H1 (cell line): ENCODE results near the gene TMEM121B. TPM values are rescaled to one million over a fixed set of nuclear protein-coding genes. Genes with fewer than 3 reads are reported as not detected.

Source experiments
- BACH1 ChIP-seq: IDR thresholded peaks from 2 replicates; pipeline ENCODE4 v1.6.1; 2012; ENCODE audit warnings: low read length, improper control_type of control experiment
- CBX5 ChIP-seq: fragments of 300-800, 300-1000 bp; sonication (generic); IDR thresholded peaks from 2 replicates; pipeline ENCODE4 v1.7.1; 2016; ENCODE audit warnings: antibody characterized with exemption, low read length, low read depth
- CHD7 ChIP-seq: fragments of 300-600 bp; sonication (generic); IDR thresholded peaks from 2 replicates; pipeline ENCODE4 v1.7.1; 2012; ENCODE audit warnings: low read length, moderate library complexity, mild to moderate bottlenecking, inconsistent platforms; ENCODE audit not compliant: insufficient replicate concordance
- CTCF ChIP-seq, 3 experiments: IDR thresholded peaks; 1 replicate in 2 of 3; 2 replicates in 1 of 3; pipeline versions ENCODE4 v1.5.1 to v1.6.1; 2011; ENCODE audit warnings: low read length in 3 of 3, mild to moderate bottlenecking in 3 of 3, inconsistent platforms in 2 of 3, low read depth in 1 of 3, moderate library complexity in 1 of 3; ENCODE audit not compliant: insufficient read depth in 1 of 3; ENCODE audit errors: control extremely low read depth in 1 of 3
- EGR1 ChIP-seq: IDR thresholded peaks from 2 replicates; pipeline ENCODE4 v1.6.1; 2011; ENCODE audit warnings: low read depth, low read length, borderline replicate concordance
- HDAC6 ChIP-seq: IDR thresholded peaks from one replicate; pipeline ENCODE4 v1.7.1; 2012; ENCODE audit warnings: low read depth, mild to moderate bottlenecking, inconsistent platforms, low read length, moderate library complexity
- POU5F1 ChIP-seq: IDR thresholded peaks from 2 replicates; pipeline ENCODE4 v1.6.1; 2011; ENCODE audit warnings: low read depth, mild to moderate bottlenecking, low read length, moderate library complexity
- SP4 ChIP-seq: IDR thresholded peaks from 2 replicates; pipeline ENCODE4 v1.6.1; 2012; ENCODE audit warnings: low read length, inconsistent platforms
- TBP ChIP-seq: IDR thresholded peaks from 2 replicates; pipeline ENCODE4 v1.6.1; 2011; ENCODE audit warnings: low read depth, low read length, improper control_type of control experiment
- polyA plus RNA-seq, 7 experiments: library from polyadenylated mRNA; depleted of rRNA in 3 of 7; stranded (reverse) in 5 of 7; unstranded in 2 of 7; fragments of >200 nt in 5 of 7; fragments of 200-250 nt in 2 of 7; gene quantifications; 1 replicate in 5 of 7; 2 replicates in 1 of 7; 4 replicates in 1 of 7; pipeline versions ENCODE4 v1.2.1 to v1.2.3, GENCODE V29; 2011 to 2013; ENCODE audit warnings: missing spikeins in 2 of 7, mixed read lengths in 2 of 7
- total RNA-seq: library from RNA; stranded (reverse); fragmentation: NEBNext Ultra II Directional; extraction: Animal tissue kit (Norgen Biotek cat#: 25700); gene quantifications from 2 replicates; pipeline ENCODE4 v1.2.1, GENCODE V29; 2021

TMEM121B gene
- total and polyA plus RNA-seq, 2 of the 8 experiments (the other 6 are each of a cell fraction or from before 2014, with no cell fraction given): 4.3 to 6.9 TPM

GRCh38 chr22:17103351-17103750, 17.8 kb downstream of the TMEM121B start (continued):
- no peak for TF ChIP-seq CHD7
- TF ChIP-seq CBX5: no peak
- no peak for TF ChIP-seq BACH1
- TF ChIP-seq POU5F1: no peak
- no peak for TF ChIP-seq SP4
- TF ChIP-seq HDAC6: no peak
- TF ChIP-seq CTCF (IDR thresholded peaks at IDR 0.05; ENCODE audit: control extremely low read depth in 1 of 3, insufficient read depth in 1 of 3, low read depth in 1 of 3, low read length in 3 of 3): no peak
- no peak for TF ChIP-seq TBP
- TF ChIP-seq EGR1: no peak
